ENCODE measurements around the gene KRT3.

DNA sequence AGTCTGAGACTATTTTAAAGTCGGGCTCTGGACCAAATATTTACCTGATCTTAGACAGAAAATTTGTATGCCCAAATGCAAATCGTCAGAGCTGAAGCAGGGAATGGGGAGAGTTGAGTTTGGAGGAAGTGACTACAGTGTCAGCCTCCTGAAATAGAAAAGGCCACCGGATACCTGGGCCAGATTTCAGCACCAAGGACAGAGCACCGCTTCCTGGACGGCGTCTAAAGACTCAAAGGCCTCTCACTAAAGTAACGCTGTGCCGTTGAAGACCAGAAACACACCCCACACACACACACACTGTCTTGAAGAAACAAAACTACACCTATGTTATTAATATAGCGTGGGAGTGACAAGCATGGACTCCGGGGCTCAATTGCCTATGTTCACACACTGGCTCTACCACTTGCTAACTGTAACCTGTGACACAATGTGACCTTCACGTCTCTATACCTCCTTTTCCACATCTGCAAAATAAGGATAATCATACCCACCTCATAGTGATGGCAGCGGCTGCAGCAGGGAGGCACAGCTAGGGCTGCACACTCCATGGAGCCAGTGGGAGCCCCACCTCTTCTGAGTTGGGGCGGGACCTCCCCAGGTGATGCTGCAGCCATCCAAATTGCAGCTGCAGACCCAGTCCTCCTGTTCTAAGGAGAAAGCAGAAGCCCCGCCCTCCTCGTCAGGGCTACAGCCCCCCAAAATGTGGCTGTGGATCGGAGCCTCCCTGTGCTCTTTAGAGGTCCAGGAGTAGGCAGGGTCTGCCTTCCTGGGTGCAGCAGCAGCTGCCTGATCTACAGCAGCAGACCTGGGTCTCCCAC is 54.3 kb downstream of the KRT3 start:
- TF ChIP-seq EZH2phosphoT487 (IDR thresholded peaks at IDR 0.05; ENCODE audit: borderline replicate concordance, low read length) = no peak
- TF ChIP-seq, protein P1, sequence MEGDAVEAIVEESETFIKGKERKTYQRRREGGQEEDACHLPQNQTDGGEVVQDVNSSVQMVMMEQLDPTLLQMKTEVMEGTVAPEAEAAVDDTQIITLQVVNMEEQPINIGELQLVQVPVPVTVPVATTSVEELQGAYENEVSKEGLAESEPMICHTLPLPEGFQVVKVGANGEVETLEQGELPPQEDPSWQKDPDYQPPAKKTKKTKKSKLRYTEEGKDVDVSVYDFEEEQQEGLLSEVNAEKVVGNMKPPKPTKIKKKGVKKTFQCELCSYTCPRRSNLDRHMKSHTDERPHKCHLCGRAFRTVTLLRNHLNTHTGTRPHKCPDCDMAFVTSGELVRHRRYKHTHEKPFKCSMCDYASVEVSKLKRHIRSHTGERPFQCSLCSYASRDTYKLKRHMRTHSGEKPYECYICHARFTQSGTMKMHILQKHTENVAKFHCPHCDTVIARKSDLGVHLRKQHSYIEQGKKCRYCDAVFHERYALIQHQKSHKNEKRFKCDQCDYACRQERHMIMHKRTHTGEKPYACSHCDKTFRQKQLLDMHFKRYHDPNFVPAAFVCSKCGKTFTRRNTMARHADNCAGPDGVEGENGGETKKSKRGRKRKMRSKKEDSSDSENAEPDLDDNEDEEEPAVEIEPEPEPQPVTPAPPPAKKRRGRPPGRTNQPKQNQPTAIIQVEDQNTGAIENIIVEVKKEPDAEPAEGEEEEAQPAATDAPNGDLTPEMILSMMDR (IDR thresholded peaks at IDR 0.05; ENCODE audit: low read depth, low read length, poor library complexity, severe bottlenecking) = no peak

Data from DOHH2 (cell line).